ENCODE measurements around the gene IL4R. TPM values are rescaled to one million over a fixed set of nuclear protein-coding genes. Genes with fewer than 3 reads are reported as not detected.
A peak's percentile ranks its signal among the peaks of the same experiment; 100 is the strongest.

IL4R gene
- total and polyA plus RNA-seq, 2 of the 13 experiments (the other 11 are each of a cell fraction or from before 2014, with no cell fraction given): 15.9 to 49.6 TPM

- TF ChIP-seq AHDC1 (CRISPR knock-in tag; IDR thresholded peaks at IDR 0.05; ENCODE audit: borderline replicate concordance): no peak; the same call in 1 of the 2 replicates
- TF ChIP-seq DRAP1 (CRISPR knock-in tag; IDR thresholded peaks at IDR 0.05): no peak
- TF ChIP-seq SKI (IDR thresholded peaks at IDR 0.05; ENCODE audit: partially characterized antibody): peak; percentile 83
- TF ChIP-seq DNMT1 (CRISPR knock-in tag; IDR thresholded peaks at IDR 0.05): no peak
- no peak for TF ChIP-seq PHF8 (CRISPR knock-in tag; IDR thresholded peaks at IDR 0.05)
- no peak for TF ChIP-seq TERF1 (CRISPR knock-in tag; IDR thresholded peaks at IDR 0.05)
- peak; percentile 58; the same call in 1 of the 2 replicates for TF ChIP-seq ZNF121 (CRISPR knock-in tag; IDR thresholded peaks at IDR 0.05)
- TF ChIP-seq U2AF1 (optimal IDR thresholded peaks at IDR 0.05; ENCODE audit: low read depth, low read length): no peak
- no peak for TF ChIP-seq ZNF17 (CRISPR knock-in tag; IDR thresholded peaks at IDR 0.05)
- TF ChIP-seq ZNF629 (CRISPR knock-in tag; conservative IDR thresholded peaks at IDR 0.05): peak; percentile 31; the same call in 1 of the 2 replicates
- no peak for TF ChIP-seq PITX1 (CRISPR knock-in tag; IDR thresholded peaks at IDR 0.05)
- peak; percentile 88 for TF ChIP-seq ZBTB7B (CRISPR knock-in tag; IDR thresholded peaks at IDR 0.05)
- no peak for TF ChIP-seq NAIF1 (CRISPR knock-in tag; IDR thresholded peaks at IDR 0.05; ENCODE audit: borderline replicate concordance)
- no peak for TF ChIP-seq ZSCAN20 (CRISPR knock-in tag; IDR thresholded peaks at IDR 0.05; ENCODE audit: borderline replicate concordance)
- TF ChIP-seq IRF2 (CRISPR knock-in tag; IDR thresholded peaks at IDR 0.05): 0 out of 2 replicates have a peak, but pooled peaks have one; percentile 49
- no peak for TF ChIP-seq PLRG1 (conservative IDR thresholded peaks at IDR 0.05)
- TF ChIP-seq PHF5A (CRISPR knock-in tag; IDR thresholded peaks at IDR 0.05; ENCODE audit: low read depth, unreplicated experiment): no peak
- no peak for TF ChIP-seq MTF1 (CRISPR knock-in tag; IDR thresholded peaks at IDR 0.05)
- TF ChIP-seq NFRKB (IDR thresholded peaks at IDR 0.05): no peak
- peak; percentile 77 for TF ChIP-seq SALL1 (CRISPR knock-in tag; IDR thresholded peaks at IDR 0.05)
- TF ChIP-seq ADNP (CRISPR knock-in tag; IDR thresholded peaks at IDR 0.05): no peak
- TF ChIP-seq ZBTB2 (CRISPR knock-in tag; IDR thresholded peaks at IDR 0.05; ENCODE audit: low read depth): no peak
- peak; percentile 56; the same call in 1 of the 2 replicates for TF ChIP-seq ZNF772 (CRISPR knock-in tag; IDR thresholded peaks at IDR 0.05)
- no peak for TF ChIP-seq SP1 (IDR thresholded peaks at IDR 0.05)
- peak; percentile 71; the same call in 1 of the 2 replicates for TF ChIP-seq SP1 (CRISPR knock-in tag; IDR thresholded peaks at IDR 0.05)
Measured at GRCh38 chr16:27364493-27365141, 50.8 kb downstream of the IL4R start (continued).

Measured in HepG2 (cell line).